BE2C (cell line): ENCODE measurements around the gene OPHN1.

ENCODE experiments used
- DNase-seq: peaks from one replicate; pipeline ENCODE4 v3.0.0-alpha.2; 2020
- H3K27me3 ChIP-seq: fragments of 250-450 bp; sonication (Bioruptor Pico); 2 replicates; pipeline ENCODE4 v1.5.1; 2020; ENCODE audit warnings: mild to moderate bottlenecking
- H3K36me3 ChIP-seq: fragments of 250-450 bp; sonication (Bioruptor Pico); 2 replicates; pipeline ENCODE4 v1.5.1; 2020; ENCODE audit warnings: mild to moderate bottlenecking
- H3K4me1 ChIP-seq: fragments of 250-450 bp; sonication (Bioruptor Pico); 2 replicates; pipeline ENCODE4 v1.5.1; 2020
- H3K4me3 ChIP-seq: 2 replicates; pipeline ENCODE4 v1.5.1; 2011; ENCODE audit warnings: low read depth, low read length
- H3K9me3 ChIP-seq: fragments of 250-450 bp; sonication (Bioruptor Pico); 2 replicates; pipeline ENCODE4 v1.5.1; 2020
- TF ChIP-seq, protein P1 (sequence below): IDR thresholded peaks from 2 replicates; pipeline ENCODE4 v1.5.1; 2012; ENCODE audit warnings: mild to moderate bottlenecking, low read depth, low read length

Gene OPHN1

DNA sequence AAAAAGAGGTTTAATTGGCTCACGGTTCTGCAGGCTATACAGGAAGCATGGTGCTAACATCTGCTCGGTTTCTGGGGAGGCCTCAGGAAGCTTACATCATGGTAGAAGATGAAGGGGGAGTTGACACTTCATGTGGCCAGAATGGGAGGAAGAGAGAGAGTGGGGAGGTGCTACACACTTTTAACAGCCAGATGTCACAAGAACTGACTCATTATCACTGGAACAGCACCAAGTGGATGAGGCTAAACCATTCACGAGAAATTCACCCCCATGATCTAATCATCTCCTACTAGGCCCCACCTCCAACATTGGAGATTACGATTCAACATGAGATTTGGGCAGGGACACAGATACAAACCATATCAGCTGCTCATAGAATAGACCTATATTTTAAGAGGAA lies 255.8 kb downstream of the OPHN1 start:
- no peak for DNase-seq
- H3K4me3 ChIP-seq = no peak overlapping the region
- H3K27me3 ChIP-seq = no peaks in the 10 kb centered on the region
- no peaks in the 10 kb centered on the region for H3K36me3 ChIP-seq
- TF ChIP-seq, protein P1, sequence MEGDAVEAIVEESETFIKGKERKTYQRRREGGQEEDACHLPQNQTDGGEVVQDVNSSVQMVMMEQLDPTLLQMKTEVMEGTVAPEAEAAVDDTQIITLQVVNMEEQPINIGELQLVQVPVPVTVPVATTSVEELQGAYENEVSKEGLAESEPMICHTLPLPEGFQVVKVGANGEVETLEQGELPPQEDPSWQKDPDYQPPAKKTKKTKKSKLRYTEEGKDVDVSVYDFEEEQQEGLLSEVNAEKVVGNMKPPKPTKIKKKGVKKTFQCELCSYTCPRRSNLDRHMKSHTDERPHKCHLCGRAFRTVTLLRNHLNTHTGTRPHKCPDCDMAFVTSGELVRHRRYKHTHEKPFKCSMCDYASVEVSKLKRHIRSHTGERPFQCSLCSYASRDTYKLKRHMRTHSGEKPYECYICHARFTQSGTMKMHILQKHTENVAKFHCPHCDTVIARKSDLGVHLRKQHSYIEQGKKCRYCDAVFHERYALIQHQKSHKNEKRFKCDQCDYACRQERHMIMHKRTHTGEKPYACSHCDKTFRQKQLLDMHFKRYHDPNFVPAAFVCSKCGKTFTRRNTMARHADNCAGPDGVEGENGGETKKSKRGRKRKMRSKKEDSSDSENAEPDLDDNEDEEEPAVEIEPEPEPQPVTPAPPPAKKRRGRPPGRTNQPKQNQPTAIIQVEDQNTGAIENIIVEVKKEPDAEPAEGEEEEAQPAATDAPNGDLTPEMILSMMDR = no peak
- no peaks in the 10 kb centered on the region for H3K4me1 ChIP-seq
- H3K9me3 ChIP-seq = no peaks in the 10 kb centered on the region

DNA sequence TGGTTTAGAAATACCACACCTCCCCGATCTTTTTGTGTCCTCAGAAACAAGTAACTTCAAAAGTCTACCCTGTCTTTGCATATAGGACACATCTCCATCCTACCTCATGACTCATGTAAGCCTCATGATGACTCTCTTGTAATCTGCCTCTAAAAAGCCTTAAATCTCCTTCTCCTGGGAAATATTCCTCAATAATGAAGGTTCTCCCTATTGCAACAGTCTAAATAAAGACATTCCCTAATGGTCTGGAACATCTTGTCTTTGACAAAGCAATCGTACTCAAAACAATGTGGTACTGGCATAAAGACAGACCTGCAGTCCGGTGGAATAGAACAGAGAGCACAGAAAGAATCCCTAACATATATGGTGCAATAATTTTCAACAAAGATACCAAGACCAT lies 257.7 kb downstream of the OPHN1 start:
- Histone ChIP-seq H3K9me3 (no peaks in the 10 kb centered on the region), H3K36me3 (no peaks in the 10 kb centered on the region), H3K27me3 (no peaks in the 10 kb centered on the region), H3K4me3 (no peak overlapping the region), H3K4me1 (no peaks in the 10 kb centered on the region)
- TF ChIP-seq, protein P1 = no peak
- DNase-seq = no peak

DNA sequence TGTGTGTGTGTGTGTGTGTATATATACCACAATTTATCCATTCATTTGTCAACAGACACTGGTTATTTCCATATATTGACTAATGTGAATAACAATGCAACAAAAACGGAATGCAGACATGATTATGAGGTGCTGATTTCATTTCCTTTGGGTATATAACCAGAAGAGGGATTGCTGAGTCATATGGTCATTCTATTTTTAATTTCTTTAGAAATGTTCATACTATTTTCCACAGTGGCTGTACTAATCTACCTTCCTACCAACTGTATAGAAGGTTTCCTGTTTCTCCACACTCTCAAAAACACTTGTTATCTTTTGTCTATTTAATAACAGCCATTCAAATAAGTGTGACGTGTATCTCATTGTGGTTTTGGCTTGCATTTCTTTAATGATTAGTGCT lies 269.9 kb downstream of the OPHN1 start:
- Histone ChIP-seq H3K27me3 (no peaks in the 10 kb centered on the region), H3K9me3 (no peaks in the 10 kb centered on the region), H3K4me1 (no peaks in the 10 kb centered on the region), H3K36me3 (no peaks in the 10 kb centered on the region), H3K4me3 (no peak overlapping the region)
- TF ChIP-seq, protein P1 = no peak
- no peak for DNase-seq

DNA sequence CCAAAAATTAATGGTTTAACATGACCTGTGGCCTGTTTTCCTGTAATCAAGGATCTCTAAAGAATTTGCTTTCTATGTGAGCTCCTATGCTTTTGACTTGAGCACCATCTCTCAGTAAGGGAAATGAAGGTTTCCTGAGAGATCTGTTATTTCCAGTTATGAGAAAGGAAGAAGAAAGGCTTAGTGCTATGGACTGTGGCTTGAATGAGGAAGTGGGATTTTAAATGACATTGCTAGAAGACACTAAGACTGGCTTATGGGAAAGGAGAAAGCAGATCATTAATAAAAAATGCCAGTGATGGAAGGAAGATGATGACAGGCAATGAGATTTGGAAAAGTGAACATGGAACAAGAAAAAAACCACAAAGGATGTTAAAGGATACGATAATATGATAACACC lies 285.4 kb downstream of the OPHN1 start:
- DNase-seq = no peak
- H3K27me3 ChIP-seq = no peaks in the 10 kb centered on the region
- no peaks in the 10 kb centered on the region for H3K36me3 ChIP-seq
- no peaks in the 10 kb centered on the region for H3K4me1 ChIP-seq
- TF ChIP-seq, protein P1 = no peak
- H3K9me3 ChIP-seq = no peaks in the 10 kb centered on the region
- H3K4me3 ChIP-seq = no peak overlapping the region

DNA sequence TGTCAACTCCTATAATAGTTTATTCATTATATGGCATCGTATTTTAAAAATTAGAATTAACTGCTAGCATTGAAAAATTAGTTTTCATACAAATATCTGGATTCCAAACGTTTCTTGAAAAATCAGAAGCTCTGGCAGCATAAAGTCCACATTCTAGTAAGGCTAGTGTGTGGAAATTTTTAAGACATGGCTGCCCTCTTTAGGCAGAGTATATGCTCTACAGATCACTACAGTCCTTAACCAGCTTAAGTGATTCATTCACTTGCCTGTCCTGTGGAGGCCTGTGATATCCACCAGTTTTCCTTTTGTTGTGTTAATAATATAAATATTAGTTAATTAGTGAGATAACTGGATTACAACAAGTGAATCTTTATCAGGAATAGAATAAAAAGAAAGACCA lies 287.2 kb downstream of the OPHN1 start:
- TF ChIP-seq, protein P1 = no peak
- no peaks in the 10 kb centered on the region for H3K27me3 ChIP-seq
- no peak for DNase-seq
- no peaks in the 10 kb centered on the region for H3K4me1 ChIP-seq
- H3K9me3 ChIP-seq = no peaks in the 10 kb centered on the region
- H3K4me3 ChIP-seq = no peak overlapping the region
- no peaks in the 10 kb centered on the region for H3K36me3 ChIP-seq

DNA sequence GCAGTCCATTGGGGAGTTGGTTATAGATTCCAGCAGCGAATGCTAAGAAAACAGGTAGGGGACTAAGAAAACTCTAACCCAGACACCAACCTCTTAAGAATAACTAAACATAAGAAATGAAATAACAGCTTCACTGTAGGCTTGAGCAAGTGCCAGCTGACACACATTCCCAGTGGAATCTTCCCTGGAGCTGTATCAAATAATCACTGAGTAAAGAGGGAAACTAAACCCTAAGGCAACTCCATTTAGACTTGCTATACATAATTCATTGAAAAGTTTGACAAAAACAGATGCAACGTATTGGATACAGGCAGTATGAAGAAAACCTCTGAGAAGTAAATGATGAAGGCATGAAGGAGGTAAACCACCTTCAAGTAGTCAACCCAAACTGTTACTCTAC lies 293.5 kb downstream of the OPHN1 start:
- Histone ChIP-seq H3K4me1 (no peaks in the 10 kb centered on the region), H3K9me3 (no peaks in the 10 kb centered on the region), H3K4me3 (no peak overlapping the region), H3K27me3 (no peaks in the 10 kb centered on the region), H3K36me3 (no peaks in the 10 kb centered on the region)
- TF ChIP-seq, protein P1 = no peak
- DNase-seq = no peak
